HepG2 (cell line): ENCODE results near the gene SMIM43. TPM values are rescaled to one million over a fixed set of nuclear protein-coding genes. Genes with fewer than 3 reads are reported as not detected.

ENCODE experiments used
- GABPA ChIP-seq, 2 experiments: IDR thresholded peaks; 2 replicates each; pipeline ENCODE4 v1.6.1; 2011 to 2016; ENCODE audit warnings: low read depth in 2 of 2, low read length in 1 of 2, missing biosample characterization in 1 of 2, missing genetic modification characterization in 1 of 2
- GLI4 ChIP-seq: sonication (generic); formaldehyde crosslinking; IDR thresholded peaks from 2 replicates; pipeline ENCODE4 v1.5.1; 2020; ENCODE audit warnings: missing genetic modification reagents, mild to moderate bottlenecking, moderate library complexity, borderline replicate concordance
- PHF8 ChIP-seq: sonication (generic); formaldehyde crosslinking; IDR thresholded peaks from 2 replicates; pipeline ENCODE4 v1.5.0; 2020; ENCODE audit warnings: missing genetic modification reagents
- SMARCC2 ChIP-seq: fragments of 450-650 bp; IDR thresholded peaks from 2 replicates; pipeline ENCODE4 v1.6.1; 2017; ENCODE audit warnings: antibody characterized with exemption, mild to moderate bottlenecking
- SRSF1 ChIP-seq: fragments of 200-400 bp; formaldehyde crosslinking; optimal IDR thresholded peaks from 2 replicates; pipeline ENCODE3; 2017; ENCODE audit warnings: mild to moderate bottlenecking, low read depth, low read length, moderate library complexity
- SSRP1 ChIP-seq: IDR thresholded peaks from 2 replicates; pipeline ENCODE4 v1.6.1; 2016; ENCODE audit warnings: control low read depth
- ZBTB21 ChIP-seq: sonication (generic); formaldehyde crosslinking; IDR thresholded peaks from 2 replicates; pipeline ENCODE4 v1.4.0; 2020; ENCODE audit warnings: missing genetic modification reagents
- ZFP41 ChIP-seq: sonication (generic); formaldehyde crosslinking; IDR thresholded peaks from 2 replicates; pipeline ENCODE4 v1.4.0; 2020; ENCODE audit warnings: mild to moderate bottlenecking, missing genetic modification reagents, borderline replicate concordance
- ZNF225 ChIP-seq: sonication (generic); formaldehyde crosslinking; IDR thresholded peaks from 2 replicates; pipeline ENCODE4 v1.4.0; 2020; ENCODE audit warnings: mild to moderate bottlenecking, missing genetic modification reagents
- ZNF543 ChIP-seq: sonication (generic); formaldehyde crosslinking; IDR thresholded peaks from 2 replicates; pipeline ENCODE4 v1.4.0; 2020; ENCODE audit warnings: mild to moderate bottlenecking, missing genetic modification reagents
- ZNF660 ChIP-seq: sonication (generic); formaldehyde crosslinking; IDR thresholded peaks from 2 replicates; pipeline ENCODE4 v1.5.1; 2020; ENCODE audit warnings: mild to moderate bottlenecking, low read depth, missing genetic modification reagents, borderline replicate concordance
- ZNF83 ChIP-seq: sonication (generic); formaldehyde crosslinking; IDR thresholded peaks from 2 replicates; pipeline ENCODE4 v1.4.0; 2020; ENCODE audit warnings: missing genetic modification reagents, mild to moderate bottlenecking, borderline replicate concordance
- polyA plus RNA-seq, 8 experiments: library from polyadenylated mRNA; depleted of rRNA in 3 of 8; stranded (reverse) in 7 of 8; unstranded in 1 of 8; fragments of >200 nt; fragmentation: Illumina TruSeq in 4 of 8; extraction: Trizol in 4 of 8; gene quantifications; 2 replicates each; pipeline versions ENCODE4 v1.2.1 to v1.2.3, GENCODE V29; 2011 to 2016; ENCODE audit warnings: low read depth in 4 of 8, missing spikeins in 1 of 8, mixed read lengths in 1 of 8; ENCODE audit not compliant: insufficient read depth in 1 of 8
- total RNA-seq, 5 experiments: library from RNA; depleted of rRNA; stranded (reverse); fragments of >200 nt; fragmentation: Illumina TruSeq; extraction: Trizol; gene quantifications; 2 replicates each; pipeline ENCODE4 v1.2.3, GENCODE V29; 2016; ENCODE audit warnings: low read depth in 1 of 5
- TF ChIP-seq, protein P1 (sequence below): sonication (generic); formaldehyde crosslinking; IDR thresholded peaks from 2 replicates; pipeline ENCODE4 v1.5.0; 2020; ENCODE audit warnings: mild to moderate bottlenecking, missing genetic modification reagents
- TF ChIP-seq, protein P2 (sequence below): IDR thresholded peaks from 2 replicates; pipeline ENCODE4 v1.6.1; 2016; ENCODE audit warnings: low read depth, borderline replicate concordance
- TF ChIP-seq, protein P3 (sequence below): sonication (generic); formaldehyde crosslinking; IDR thresholded peaks from 2 replicates; pipeline ENCODE4 v1.5.0; 2020; ENCODE audit warnings: mild to moderate bottlenecking, missing genetic modification reagents
- TF ChIP-seq, protein P4 (sequence below): sonication (generic); formaldehyde crosslinking; IDR thresholded peaks from 2 replicates; pipeline ENCODE4 v1.4.0; 2020; ENCODE audit warnings: low read depth, mild to moderate bottlenecking, missing genetic modification reagents
- TF ChIP-seq, protein P5 (sequence below): IDR thresholded peaks from 2 replicates; pipeline ENCODE4 v1.6.1; 2016; ENCODE audit warnings: control low read depth
- TF ChIP-seq, protein P6 (sequence below): sonication (generic); formaldehyde crosslinking; conservative IDR thresholded peaks from 2 replicates; pipeline ENCODE4 v1.4.0; 2020; ENCODE audit warnings: mild to moderate bottlenecking, missing genetic modification reagents, moderate library complexity

Gene SMIM43
- total and polyA plus RNA-seq, 2 of the 13 experiments (the other 11 are each of a cell fraction or from before 2014, with no cell fraction given), result not detected

DNA sequence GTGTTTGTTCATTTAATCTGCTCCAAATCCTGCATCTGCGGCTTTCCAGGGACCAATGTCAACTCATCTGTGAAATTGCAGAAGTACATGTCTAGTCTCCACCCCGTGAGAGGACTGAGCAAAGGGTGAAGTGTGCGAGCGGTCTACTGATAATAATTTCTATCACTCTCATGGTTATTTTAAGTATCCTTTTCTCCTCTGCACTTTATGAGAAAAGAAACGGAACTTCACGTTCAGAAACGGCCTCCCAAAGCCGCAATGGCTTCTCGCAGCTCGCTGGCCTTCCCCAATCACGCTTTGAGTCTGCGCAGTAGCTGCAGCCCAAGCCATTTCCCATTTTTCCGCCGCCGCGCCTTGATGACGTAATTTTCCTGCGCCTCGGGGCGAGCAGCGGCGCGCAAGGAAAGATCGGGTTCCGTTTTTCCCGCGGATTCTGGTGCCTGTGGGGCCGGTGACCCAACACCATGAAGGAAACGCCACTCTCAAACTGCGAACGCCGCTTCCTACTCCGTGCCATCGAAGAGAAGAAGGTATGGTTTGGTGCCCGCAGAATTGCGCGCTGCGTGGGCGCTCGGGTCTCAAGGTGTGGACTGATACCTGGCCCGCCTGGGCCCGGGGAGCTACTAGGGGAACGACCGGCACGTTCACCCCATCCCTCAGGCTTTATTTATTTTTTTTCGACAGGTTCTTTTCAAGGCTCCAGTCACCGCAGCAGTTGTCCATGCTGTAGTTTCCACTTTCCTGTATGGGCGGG lies 36.2 kb upstream of the SMIM43 start, which contains the start of gene EXOSC9 (continued):
- TF ChIP-seq, protein P1, sequence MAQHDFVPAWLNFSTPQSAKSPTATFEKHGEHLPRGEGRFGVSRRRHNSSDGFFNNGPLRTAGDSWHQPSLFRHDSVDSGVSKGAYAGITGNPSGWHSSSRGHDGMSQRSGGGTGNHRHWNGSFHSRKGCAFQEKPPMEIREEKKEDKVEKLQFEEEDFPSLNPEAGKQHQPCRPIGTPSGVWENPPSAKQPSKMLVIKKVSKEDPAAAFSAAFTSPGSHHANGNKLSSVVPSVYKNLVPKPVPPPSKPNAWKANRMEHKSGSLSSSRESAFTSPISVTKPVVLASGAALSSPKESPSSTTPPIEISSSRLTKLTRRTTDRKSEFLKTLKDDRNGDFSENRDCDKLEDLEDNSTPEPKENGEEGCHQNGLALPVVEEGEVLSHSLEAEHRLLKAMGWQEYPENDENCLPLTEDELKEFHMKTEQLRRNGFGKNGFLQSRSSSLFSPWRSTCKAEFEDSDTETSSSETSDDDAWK (CRISPR knock-in tag), result no peak
- TF ChIP-seq SMARCC2 (no peak), SSRP1 (0 out of 2 replicates have a peak, but pooled peaks have one; percentile 15), ZNF83 (no peak), GABPA (IDR thresholded peaks at IDR 0.05; ENCODE audit: low read depth, low read length) (no peak), GABPA (CRISPR knock-in tag; IDR thresholded peaks at IDR 0.05; ENCODE audit: low read depth) (peak; percentile 76), ZNF543 (0 out of 2 replicates have a peak, but pooled peaks have one; percentile 37), ZFP41 (CRISPR knock-in tag) (peak; percentile 75; the same call in 1 of the 2 replicates), SRSF1 (peak; percentile 47), PHF8 (CRISPR knock-in tag) (peak; percentile 92), ZBTB21 (CRISPR knock-in tag) (no peak), GLI4 (0 out of 2 replicates have a peak, but pooled peaks have one; percentile 58), ZNF660 (CRISPR knock-in tag) (no peak), ZNF225 (peak; percentile 94)
- TF ChIP-seq, protein P2, sequence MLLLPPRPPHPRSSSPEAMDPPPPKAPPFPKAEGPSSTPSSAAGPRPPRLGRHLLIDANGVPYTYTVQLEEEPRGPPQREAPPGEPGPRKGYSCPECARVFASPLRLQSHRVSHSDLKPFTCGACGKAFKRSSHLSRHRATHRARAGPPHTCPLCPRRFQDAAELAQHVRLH (CRISPR knock-in tag), result peak; percentile 87; the same call in 1 of the 2 replicates
- TF ChIP-seq, protein P3, sequence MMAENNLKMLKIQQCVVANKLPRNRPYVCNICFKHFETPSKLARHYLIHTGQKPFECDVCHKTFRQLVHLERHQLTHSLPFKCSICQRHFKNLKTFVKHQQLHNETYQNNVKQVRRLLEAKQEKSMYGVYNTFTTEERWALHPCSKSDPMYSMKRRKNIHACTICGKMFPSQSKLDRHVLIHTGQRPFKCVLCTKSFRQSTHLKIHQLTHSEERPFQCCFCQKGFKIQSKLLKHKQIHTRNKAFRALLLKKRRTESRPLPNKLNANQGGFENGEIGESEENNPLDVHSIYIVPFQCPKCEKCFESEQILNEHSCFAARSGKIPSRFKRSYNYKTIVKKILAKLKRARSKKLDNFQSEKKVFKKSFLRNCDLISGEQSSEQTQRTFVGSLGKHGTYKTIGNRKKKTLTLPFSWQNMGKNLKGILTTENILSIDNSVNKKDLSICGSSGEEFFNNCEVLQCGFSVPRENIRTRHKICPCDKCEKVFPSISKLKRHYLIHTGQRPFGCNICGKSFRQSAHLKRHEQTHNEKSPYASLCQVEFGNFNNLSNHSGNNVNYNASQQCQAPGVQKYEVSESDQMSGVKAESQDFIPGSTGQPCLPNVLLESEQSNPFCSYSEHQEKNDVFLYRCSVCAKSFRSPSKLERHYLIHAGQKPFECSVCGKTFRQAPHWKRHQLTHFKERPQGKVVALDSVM (CRISPR knock-in tag), result peak; percentile 43; the same call in 1 of the 2 replicates
- TF ChIP-seq, protein P4, sequence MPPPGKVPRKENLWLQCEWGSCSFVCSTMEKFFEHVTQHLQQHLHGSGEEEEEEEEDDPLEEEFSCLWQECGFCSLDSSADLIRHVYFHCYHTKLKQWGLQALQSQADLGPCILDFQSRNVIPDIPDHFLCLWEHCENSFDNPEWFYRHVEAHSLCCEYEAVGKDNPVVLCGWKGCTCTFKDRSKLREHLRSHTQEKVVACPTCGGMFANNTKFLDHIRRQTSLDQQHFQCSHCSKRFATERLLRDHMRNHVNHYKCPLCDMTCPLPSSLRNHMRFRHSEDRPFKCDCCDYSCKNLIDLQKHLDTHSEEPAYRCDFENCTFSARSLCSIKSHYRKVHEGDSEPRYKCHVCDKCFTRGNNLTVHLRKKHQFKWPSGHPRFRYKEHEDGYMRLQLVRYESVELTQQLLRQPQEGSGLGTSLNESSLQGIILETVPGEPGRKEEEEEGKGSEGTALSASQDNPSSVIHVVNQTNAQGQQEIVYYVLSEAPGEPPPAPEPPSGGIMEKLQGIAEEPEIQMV (CRISPR knock-in tag), result peak; percentile 55; the same call in 1 of the 2 replicates
- TF ChIP-seq, protein P5, sequence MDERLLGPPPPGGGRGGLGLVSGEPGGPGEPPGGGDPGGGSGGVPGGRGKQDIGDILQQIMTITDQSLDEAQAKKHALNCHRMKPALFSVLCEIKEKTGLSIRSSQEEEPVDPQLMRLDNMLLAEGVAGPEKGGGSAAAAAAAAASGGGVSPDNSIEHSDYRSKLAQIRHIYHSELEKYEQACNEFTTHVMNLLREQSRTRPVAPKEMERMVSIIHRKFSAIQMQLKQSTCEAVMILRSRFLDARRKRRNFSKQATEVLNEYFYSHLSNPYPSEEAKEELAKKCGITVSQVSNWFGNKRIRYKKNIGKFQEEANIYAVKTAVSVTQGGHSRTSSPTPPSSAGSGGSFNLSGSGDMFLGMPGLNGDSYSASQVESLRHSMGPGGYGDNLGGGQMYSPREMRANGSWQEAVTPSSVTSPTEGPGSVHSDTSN (CRISPR knock-in tag), result no peak
- TF ChIP-seq, protein P6, sequence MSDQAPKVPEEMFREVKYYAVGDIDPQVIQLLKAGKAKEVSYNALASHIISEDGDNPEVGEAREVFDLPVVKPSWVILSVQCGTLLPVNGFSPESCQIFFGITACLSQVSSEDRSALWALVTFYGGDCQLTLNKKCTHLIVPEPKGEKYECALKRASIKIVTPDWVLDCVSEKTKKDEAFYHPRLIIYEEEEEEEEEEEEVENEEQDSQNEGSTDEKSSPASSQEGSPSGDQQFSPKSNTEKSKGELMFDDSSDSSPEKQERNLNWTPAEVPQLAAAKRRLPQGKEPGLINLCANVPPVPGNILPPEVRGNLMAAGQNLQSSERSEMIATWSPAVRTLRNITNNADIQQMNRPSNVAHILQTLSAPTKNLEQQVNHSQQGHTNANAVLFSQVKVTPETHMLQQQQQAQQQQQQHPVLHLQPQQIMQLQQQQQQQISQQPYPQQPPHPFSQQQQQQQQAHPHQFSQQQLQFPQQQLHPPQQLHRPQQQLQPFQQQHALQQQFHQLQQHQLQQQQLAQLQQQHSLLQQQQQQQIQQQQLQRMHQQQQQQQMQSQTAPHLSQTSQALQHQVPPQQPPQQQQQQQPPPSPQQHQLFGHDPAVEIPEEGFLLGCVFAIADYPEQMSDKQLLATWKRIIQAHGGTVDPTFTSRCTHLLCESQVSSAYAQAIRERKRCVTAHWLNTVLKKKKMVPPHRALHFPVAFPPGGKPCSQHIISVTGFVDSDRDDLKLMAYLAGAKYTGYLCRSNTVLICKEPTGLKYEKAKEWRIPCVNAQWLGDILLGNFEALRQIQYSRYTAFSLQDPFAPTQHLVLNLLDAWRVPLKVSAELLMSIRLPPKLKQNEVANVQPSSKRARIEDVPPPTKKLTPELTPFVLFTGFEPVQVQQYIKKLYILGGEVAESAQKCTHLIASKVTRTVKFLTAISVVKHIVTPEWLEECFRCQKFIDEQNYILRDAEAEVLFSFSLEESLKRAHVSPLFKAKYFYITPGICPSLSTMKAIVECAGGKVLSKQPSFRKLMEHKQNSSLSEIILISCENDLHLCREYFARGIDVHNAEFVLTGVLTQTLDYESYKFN (CRISPR knock-in tag), result 0 out of 2 replicates have a peak, but pooled peaks have one; percentile 28
